Endothelial cell of umbilical vein (primary cell): ENCODE data around the gene RAD51B. TPM values are rescaled to one million over a fixed set of nuclear protein-coding genes. Genes with fewer than 3 reads are reported as not detected.

Source experiments
- BruUV-seq: library from RNA; stranded (reverse); fragments of 400-500 nt; replicated peaks from 2 replicates; lab custom pipeline; 2021; lab: Mats Ljungman, UMichigan
- CTCF ChIA-PET: fragments of 300-600, 350-600 bp; sonication (Branson Sonifier 250); formaldehyde crosslinking; loops from one replicate; lab custom pipeline; 2021; ENCODE audit warnings: antibody characterized with exemption, inconsistent platforms; lab: Charles Lee
- POLR2A ChIA-PET: fragments of 300-600, 350-600 bp; sonication (Branson Sonifier 250); formaldehyde crosslinking; loops from one replicate; lab custom pipeline; 2021; ENCODE audit warnings: antibody characterized with exemption, inconsistent platforms; lab: Charles Lee
- DNase-seq: peaks from one replicate; pipeline ENCODE4 v3.0.0-alpha.2; 2011; ENCODE audit warnings: low read depth, low spot score
- FAIRE-seq: peaks from 2 replicates; lab custom pipeline; 2011; peaks lifted over from hg19 to GRCh38; lab: Jason Lieb, UNC
- H2AFZ ChIP-seq: 2 replicates; pipeline ENCODE4 v1.6.0; 2012; ENCODE audit warnings: low read depth, low read length, control low read depth, inconsistent platforms
- H3K27ac ChIP-seq: 2 replicates; pipeline ENCODE4 v1.5.1; 2011; ENCODE audit warnings: low read depth, mild to moderate bottlenecking, control low read depth, low read length, moderate library complexity; ENCODE audit not compliant: insufficient read depth
- H3K27me3 ChIP-seq, 2 experiments: 2 replicates each; pipeline versions ENCODE4 v1.6.0 to v1.6.1; 2011; ENCODE audit warnings: low read length in 2 of 2, mixed read lengths in 1 of 2; ENCODE audit not compliant: control insufficient read depth in 2 of 2, insufficient read depth in 2 of 2
- H3K36me3 ChIP-seq, 2 experiments: 2 replicates in 1 of 2; 3 replicates in 1 of 2; pipeline ENCODE4 v1.5.1; 2011; ENCODE audit warnings: low read length in 2 of 2, mild to moderate bottlenecking in 1 of 2, moderate library complexity in 1 of 2; ENCODE audit not compliant: control insufficient read depth in 2 of 2, insufficient read depth in 2 of 2; ENCODE audit errors: extremely low read depth in 1 of 2
- H3K4me1 ChIP-seq: 3 replicates; pipeline ENCODE4 v1.5.1; 2011; ENCODE audit warnings: mild to moderate bottlenecking, low read length; ENCODE audit not compliant: control insufficient read depth, insufficient read depth; ENCODE audit errors: extremely low read depth
- H3K4me2 ChIP-seq: 2 replicates; pipeline ENCODE4 v1.6.1; 2011; ENCODE audit warnings: low read length, control low read depth, mixed read lengths; ENCODE audit not compliant: insufficient read depth
- H3K4me3 ChIP-seq, 3 experiments: fragments of 200-600 bp in 1 of 3; sonication (generic), shearing (Covaris generic) in 1 of 3; replicated peaks in 1 of 3; 2 replicates each; pipeline ENCODE4 v1.5.1; 2011 to 2016; ENCODE audit warnings: control low read depth in 3 of 3, low read length in 3 of 3, mild to moderate bottlenecking in 2 of 3, inconsistent platforms in 1 of 3, low read depth in 1 of 3, moderate library complexity in 1 of 3; ENCODE audit not compliant: insufficient read depth in 1 of 3
- H3K79me2 ChIP-seq: 2 replicates; pipeline ENCODE4 v1.6.0; 2012; ENCODE audit warnings: low read length, inconsistent platforms; ENCODE audit not compliant: control insufficient read depth, insufficient read depth
- H3K9ac ChIP-seq: replicated peaks from 2 replicates; pipeline ENCODE3; 2011; ENCODE audit warnings: low read length, control low read depth; ENCODE audit not compliant: insufficient read depth; ENCODE audit errors: extremely low read depth
- H3K9me1 ChIP-seq: replicated peaks from 3 replicates; pipeline ENCODE4 v1.6.0; 2011; ENCODE audit warnings: mild to moderate bottlenecking, low read length; ENCODE audit not compliant: control insufficient read depth, insufficient read depth; ENCODE audit errors: extremely low read depth
- H3K9me3 ChIP-seq: replicated peaks from 2 replicates; pipeline ENCODE4 v1.5.1; 2012; ENCODE audit warnings: low read length, inconsistent platforms; ENCODE audit not compliant: control insufficient read depth, insufficient read depth
- H4K20me1 ChIP-seq: replicated peaks from 2 replicates; pipeline ENCODE3; 2011; ENCODE audit warnings: mild to moderate bottlenecking, low read length; ENCODE audit not compliant: control insufficient read depth, insufficient read depth; ENCODE audit errors: extremely low read depth
- CTCF ChIP-seq, 2 donors: IDR thresholded peaks; 1 replicate in 1 of 2; 2 replicates in 1 of 2; pipeline ENCODE4 v1.5.1; 2011; ENCODE audit warnings: low read length in 2 of 2, mild to moderate bottlenecking in 2 of 2, moderate library complexity in 2 of 2, control low read depth in 1 of 2, inconsistent platforms in 1 of 2, low read depth in 1 of 2; ENCODE audit not compliant: insufficient read depth in 1 of 2; ENCODE audit errors: extremely low read depth in 1 of 2
- EZH2 ChIP-seq: IDR thresholded peaks from 2 replicates; pipeline ENCODE4 v1.6.1; 2012; ENCODE audit warnings: borderline replicate concordance, low read depth, mild to moderate bottlenecking, moderate library complexity, low read length, inconsistent platforms; ENCODE audit not compliant: severe bottlenecking
- FOS ChIP-seq: IDR thresholded peaks from 2 replicates; pipeline ENCODE4 v1.6.1; 2011; ENCODE audit warnings: mild to moderate bottlenecking, low read length, moderate library complexity, borderline replicate concordance; ENCODE audit not compliant: insufficient read depth
- GATA2 ChIP-seq: IDR thresholded peaks from 2 replicates; pipeline ENCODE4 v1.7.0; 2011; ENCODE audit warnings: low read depth, mild to moderate bottlenecking, moderate library complexity, mixed read lengths, low read length; ENCODE audit not compliant: insufficient read length, insufficient read depth
- JUN ChIP-seq: IDR thresholded peaks from 2 replicates; pipeline ENCODE4 v1.6.1; 2011; ENCODE audit warnings: borderline replicate concordance, low read depth; ENCODE audit not compliant: insufficient read length, insufficient read depth
- MAX ChIP-seq: IDR thresholded peaks from 2 replicates; pipeline ENCODE4 v1.6.1; 2011; ENCODE audit not compliant: insufficient read depth, insufficient read length
- MYC ChIP-seq: IDR thresholded peaks from one replicate; pipeline ENCODE4 v1.6.1; 2011; ENCODE audit warnings: mild to moderate bottlenecking, low read depth, low read length
- POLR2A ChIP-seq: IDR thresholded peaks from 2 replicates; pipeline ENCODE4 v1.6.1; 2012; ENCODE audit warnings: low read depth, mild to moderate bottlenecking, control low read depth, low read length
- POLR2AphosphoS5 ChIP-seq: IDR thresholded peaks from 2 replicates; pipeline ENCODE4 v1.6.1; 2012; ENCODE audit warnings: low read depth, mild to moderate bottlenecking, control low read depth, low read length, moderate library complexity; ENCODE audit not compliant: insufficient read depth
- dilution Hi-C: fragments of 300-500 bp; cut with MboI; formaldehyde crosslinking; loops from one replicate; pipeline ENCODE4 v1.15.0; 2019; ENCODE audit warnings: low sequenced_read_pairs; ENCODE audit not compliant: extremely low pct_ligation_motif_present
- intact Hi-C: fragments of 100-400 bp; cut with micrococcal nuclease; formaldehyde crosslinking; loops from one replicate; pipeline ENCODE4 v1.10.0; 2022
- polyA plus RNA-seq, 4 experiments: library from polyadenylated mRNA; depleted of rRNA in 3 of 4; stranded (reverse) in 3 of 4; unstranded in 1 of 4; fragments of >200 nt; gene quantifications; 2 replicates each; pipeline versions ENCODE4 v1.2.1 to v1.2.3, GENCODE V29; 2011 to 2012; ENCODE audit warnings: missing spikeins in 1 of 4
- total RNA-seq: library from RNA; stranded (reverse); gene quantifications from 2 replicates; pipeline ENCODE4 v1.2.3, GENCODE V29; 2021

Gene RAD51B
- total and polyA plus RNA-seq, 2 donors (not counting 3 experiments of a cell fraction or from before 2014, with no cell fraction given), result 3.9 to 19.0 TPM

- Histone ChIP-seq H3K9ac (no peak overlapping the region), H3K36me3 (no peaks in the 10 kb centered on the region), H3K79me2 (no peaks in the 10 kb centered on the region), H3K27me3 (no peaks in the 10 kb centered on the region), H3K4me1 (peaks cover 26% of the 10 kb centered on the region), H3K4me3 (no peak overlapping the region), H4K20me1 (no peaks in the 10 kb centered on the region), H3K9me1 (no peaks in the 10 kb centered on the region), H3K9me3 (no peaks in the 10 kb centered on the region), H3K4me2 (no peak overlapping the region), H3K27ac (no peak overlapping the region), H2AFZ (no peak overlapping the region)
- BruUV-seq, result no TSS peak
- FAIRE-seq (peak; percentile 64), DNase-seq (peak; percentile 53)
- TF ChIP-seq GATA2 (peak; percentile 87), MYC (no peak)
- dilution Hi-C loops, result no loop called here
- ChIA-PET POLR2A (interaction anchor here (0.7 to 1.2 kb wide), 2 partner anchors 34 to 228 kb away, joined by 3 read pairs; partner anchors contain the start of gene ZFP36L1), CTCF (interaction anchor here (1.1 to 1.8 kb wide), 4 partner anchors 10 to 252 kb away, joined by 4 to 5 read pairs (median 4); no protein-coding TSS in a partner anchor)
- intact Hi-C loops, result no loop called here
Measured at GRCh38 chr14:68564826-68565759, 745.5 kb downstream of the RAD51B start.

GRCh38 chr14:68566075-68566474 is 746.5 kb downstream of the RAD51B start:
- ChIA-PET POLR2A (interaction anchor here (0.7 to 1.2 kb wide), 2 partner anchors 33 to 227 kb away, joined by 3 read pairs; partner anchors contain the start of gene ZFP36L1), CTCF (interaction anchor here (1.1 to 1.8 kb wide), 4 partner anchors 11 to 251 kb away, joined by 4 to 5 read pairs (median 4); no protein-coding TSS in a partner anchor)
- H4K20me1 ChIP-seq, result no peaks in the 10 kb centered on the region
- BruUV-seq, result no TSS peak
- no peaks in the 10 kb centered on the region for H3K9me1 ChIP-seq
- H3K4me3 ChIP-seq, result no peak overlapping the region
- H3K4me1 ChIP-seq, result peaks cover 32% of the 10 kb centered on the region
- FAIRE-seq (peak; percentile 28), DNase-seq (no peak)
- no peak overlapping the region for H2AFZ ChIP-seq
- TF ChIP-seq MAX (no peak), MYC (no peak), POLR2AphosphoS5 (no peak), EZH2 (no peak), GATA2 (no peak), JUN (no peak), POLR2A (no peak), CTCF (IDR thresholded peaks at IDR 0.05; ENCODE audit: extremely low read depth in 1 of 2, insufficient read depth in 1 of 2, low read depth in 1 of 2, low read length in 2 of 2) (no peak), FOS (no peak)
- H3K27ac ChIP-seq, result no peak overlapping the region
- no peak overlapping the region for H3K9ac ChIP-seq
- no peaks in the 10 kb centered on the region for H3K27me3 ChIP-seq
- H3K9me3 ChIP-seq, result no peaks in the 10 kb centered on the region
- intact Hi-C loops, result no loop called here
- no peak overlapping the region for H3K4me2 ChIP-seq
- dilution Hi-C loops, result no loop called here
- H3K79me2 ChIP-seq, result no peaks in the 10 kb centered on the region
- no peaks in the 10 kb centered on the region for H3K36me3 ChIP-seq
